B cell (primary cell): ENCODE data around the gene RASGEF1B. TPM values are rescaled to one million over a fixed set of nuclear protein-coding genes. Genes with fewer than 3 reads are reported as not detected.

ENCODE experiments used
- ATAC-seq: fragments of 200-7000 bp; cut with Tn5 transposase; one replicate; pipeline ENCODE4 v1.10.0; 2021; ENCODE audit warnings: low read depth, mild to moderate bottlenecking, moderate number of reproducible peaks, moderate library complexity
- CTCF ChIA-PET: fragments of 350-600 bp; sonication (Branson Sonifier 250); formaldehyde crosslinking; loops from one replicate; lab custom pipeline; 2021; ENCODE audit warnings: antibody characterized with exemption, inconsistent platforms; lab: Charles Lee
- POLR2A ChIA-PET: fragments of 350-600 bp; sonication (Branson Sonifier 250); formaldehyde crosslinking; loops from one replicate; lab custom pipeline; 2021; ENCODE audit warnings: antibody characterized with exemption; lab: Charles Lee
- DNase-seq: peaks from one replicate; pipeline ENCODE4 v3.0.0; 2013
- H2AFZ ChIP-seq: 2 replicates; pipeline ENCODE4 v1.6.1; 2012; ENCODE audit warnings: mild to moderate bottlenecking, low read depth, low read length; ENCODE audit not compliant: insufficient read depth, poor library complexity, severe bottlenecking
- H3K27ac ChIP-seq, 2 donors: 1 replicate in 1 of 2; 2 replicates in 1 of 2; pipeline ENCODE4 v1.5.1; 2012 to 2013; ENCODE audit warnings: low read length in 2 of 2, mild to moderate bottlenecking in 2 of 2, moderate library complexity in 1 of 2
- H3K27me3 ChIP-seq, 4 experiments: fragments of 200-600 bp in 1 of 4; sonication (generic) in 1 of 4; replicated peaks in 1 of 4; 1 replicate in 2 of 4; 2 replicates in 2 of 4; pipeline versions ENCODE4 v1.6.1 to v1.7.0; 2013 to 2016; ENCODE audit warnings: low read length in 3 of 4, mild to moderate bottlenecking in 2 of 4, mixed read lengths in 1 of 4, moderate library complexity in 1 of 4; ENCODE audit not compliant: insufficient read depth in 4 of 4, control insufficient read depth in 3 of 4; ENCODE audit errors: control extremely low read depth in 1 of 4
- H3K36me3 ChIP-seq, 2 experiments: replicated peaks in 1 of 2; 1 replicate in 1 of 2; 2 replicates in 1 of 2; pipeline versions ENCODE4 v1.6.1 to v1.7.1; 2013; ENCODE audit warnings: low read length in 1 of 2; ENCODE audit not compliant: insufficient read depth in 2 of 2, control insufficient read depth in 1 of 2; ENCODE audit errors: control extremely low read depth in 1 of 2, extremely low read depth in 1 of 2
- H3K4me1 ChIP-seq, 2 donors: fragments of 200-600 bp in 1 of 2; sonication (generic) in 1 of 2; 1 replicate in 1 of 2; 2 replicates in 1 of 2; pipeline versions ENCODE4 v1.5.1 to v1.6.1; 2013 to 2017; ENCODE audit warnings: low read length in 2 of 2; ENCODE audit not compliant: control insufficient read depth in 2 of 2, insufficient read depth in 2 of 2
- H3K4me2 ChIP-seq: replicated peaks from 2 replicates; pipeline ENCODE3; 2012; ENCODE audit warnings: mild to moderate bottlenecking, low read depth, low read length; ENCODE audit not compliant: poor library complexity, severe bottlenecking
- H3K4me3 ChIP-seq, 5 experiments: fragments of 200-600 bp in 1 of 5; sonication (generic) in 1 of 5; 1 replicate in 3 of 5; 2 replicates in 2 of 5; pipeline versions ENCODE4 v1.5.1 to v1.7.0; 2011 to 2016; ENCODE audit warnings: low read length in 4 of 5, mild to moderate bottlenecking in 4 of 5, low read depth in 2 of 5, control low read depth in 1 of 5, moderate library complexity in 1 of 5; ENCODE audit not compliant: insufficient read depth in 1 of 5; ENCODE audit errors: control extremely low read depth in 1 of 5, extremely low read depth in 1 of 5
- H3K79me2 ChIP-seq: fragments of 200-600 bp; sonication (generic); one replicate; pipeline ENCODE4 v1.6.0; 2016; ENCODE audit warnings: low read length; ENCODE audit not compliant: control insufficient read depth, insufficient read depth
- H3K9ac ChIP-seq: fragments of 200-600 bp; sonication (generic); 2 replicates; pipeline ENCODE4 v1.6.1; 2017; ENCODE audit warnings: mild to moderate bottlenecking, low read length, moderate library complexity
- H3K9me3 ChIP-seq, 3 donors: one replicate each; pipeline versions ENCODE4 v1.6.1 to v1.7.1; 2013; ENCODE audit warnings: low read length in 2 of 3; ENCODE audit not compliant: control insufficient read depth in 2 of 3, insufficient read depth in 1 of 3; ENCODE audit errors: control extremely low read depth in 1 of 3
- H4K20me1 ChIP-seq: 2 replicates; pipeline ENCODE4 v1.6.0; 2012; ENCODE audit warnings: mild to moderate bottlenecking, low read length; ENCODE audit not compliant: insufficient read depth, control insufficient read depth, poor library complexity, severe bottlenecking
- H3K27ac Mint-ChIP-seq: one replicate; pipeline ENCODE4 v1.8.0; 2021; ENCODE audit warnings: mixed read lengths
- H3K27me3 Mint-ChIP-seq: one replicate; pipeline ENCODE4 v1.8.0; 2021; ENCODE audit warnings: mixed read lengths
- H3K4me1 Mint-ChIP-seq: one replicate; pipeline ENCODE4 v1.8.0; 2021; ENCODE audit warnings: mixed read lengths
- H3K4me3 Mint-ChIP-seq: one replicate; pipeline ENCODE4 v1.8.0; 2021; ENCODE audit warnings: mixed read lengths
- H3K9me3 Mint-ChIP-seq: one replicate; pipeline ENCODE4 v1.8.0; 2022; ENCODE audit warnings: mixed read lengths; ENCODE audit not compliant: insufficient read depth
- CTCF ChIP-seq: fragments of 200-600 bp; IDR thresholded peaks from one replicate; pipeline ENCODE4 v1.8.0; 2022; ENCODE audit warnings: antibody characterized with exemption, mild to moderate bottlenecking
- EZH2 ChIP-seq: IDR thresholded peaks from 2 replicates; pipeline ENCODE4 v1.6.1; 2012; ENCODE audit warnings: borderline replicate concordance, low read depth, mild to moderate bottlenecking, moderate library complexity, low read length; ENCODE audit not compliant: insufficient read depth, poor library complexity, severe bottlenecking
- WGBS: methylation state at CpG from one replicate; pipeline ENCODE4 v1.1.5; 2013; ENCODE audit warnings: missing lambda C conversion rate; ENCODE audit not compliant: insufficient coverage; 5-methylcytosine and 5-hydroxymethylcytosine counted together
- intact Hi-C: fragments of 100-400 bp; cut with micrococcal nuclease; formaldehyde crosslinking; loops from one replicate; pipeline ENCODE4 v1.10.0; 2022
- polyA plus RNA-seq: library from polyadenylated mRNA; depleted of rRNA; stranded (reverse); fragments of >200 nt; gene quantifications from 2 replicates; pipeline ENCODE4 v1.2.3, GENCODE V29; 2012
- total RNA-seq, 2 donors: library from RNA; stranded (reverse); fragments of 120-200 nt in 1 of 2; gene quantifications; 1 replicate in 1 of 2; 2 replicates in 1 of 2; pipeline versions ENCODE4 v1.2.3 to v1.2.4, GENCODE V29; 2013 to 2022

Gene RASGEF1B
- total and polyA plus RNA-seq, 2 donors (not counting 1 experiment from before 2014, with no cell fraction given), result 20.4 to 130 TPM

DNA sequence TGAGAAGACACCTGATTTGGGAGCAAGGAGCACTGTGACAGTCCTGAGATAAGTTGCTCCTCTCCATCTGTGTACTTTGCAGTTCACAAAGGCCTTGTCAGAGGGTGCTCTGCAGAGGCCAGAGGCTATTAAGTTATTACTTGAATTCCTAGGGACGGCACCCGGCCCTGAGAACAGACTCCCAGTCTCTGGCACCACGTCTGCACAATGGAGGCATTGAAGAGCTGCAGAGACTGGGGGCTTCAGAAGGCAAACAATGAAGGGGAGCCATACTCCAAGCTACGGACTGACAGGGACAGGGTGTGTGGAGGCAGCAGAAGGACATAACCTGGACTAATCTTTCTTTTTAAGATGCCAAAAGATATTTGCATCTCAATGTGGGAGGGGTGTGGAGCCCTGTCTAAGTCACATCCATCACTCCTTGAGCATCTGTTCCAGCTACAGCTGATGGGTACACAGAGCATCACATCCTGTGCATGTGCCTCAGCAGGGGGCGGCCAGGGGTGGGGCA lies 11.5 kb downstream of the RASGEF1B start:
- H3K27me3 Mint-ChIP-seq, result no peaks in the 10 kb centered on the region
- H3K27ac Mint-ChIP-seq, result no peak overlapping the region
- WGBS, result 79% methylated on average over 4 of the region's 5 CpGs
- H3K27ac ChIP-seq, result peak overlapping the region in 1 of 2 donors; percentile 14
- no peaks in the 10 kb centered on the region for H3K9me3 ChIP-seq
- peaks cover 25 to 47% of the 10 kb centered on the region in 2 donors for H3K4me1 ChIP-seq
- ChIA-PET CTCF (interaction anchor here (2.3 kb wide), 1 partner anchor 384 kb away, joined by 9 read pairs; no protein-coding TSS in a partner anchor), POLR2A (no interaction called here)
- peaks cover 94% of the 10 kb centered on the region for H3K79me2 ChIP-seq
- peaks cover 21 to 56% of the 10 kb centered on the region in 2 experiments for H3K36me3 ChIP-seq
- no peak overlapping the region for H3K9ac ChIP-seq
- peaks cover 96% of the 10 kb centered on the region for H4K20me1 ChIP-seq
- intact Hi-C loops, result no loop called here
- TF ChIP-seq EZH2 (no peak), CTCF (no peak)
- H3K9me3 Mint-ChIP-seq, result no peaks in the 10 kb centered on the region
- H2AFZ ChIP-seq, result no peak overlapping the region
- peak overlapping the region; percentile 12 for H3K4me3 Mint-ChIP-seq
- no peak overlapping the region for H3K4me2 ChIP-seq
- no peak for DNase-seq
- peaks cover 74% of the 10 kb centered on the region for H3K4me1 Mint-ChIP-seq
- H3K27me3 ChIP-seq, result no peaks in the 10 kb centered on the region
- no peak for ATAC-seq
- H3K4me3 ChIP-seq, result no peak overlapping the region

DNA sequence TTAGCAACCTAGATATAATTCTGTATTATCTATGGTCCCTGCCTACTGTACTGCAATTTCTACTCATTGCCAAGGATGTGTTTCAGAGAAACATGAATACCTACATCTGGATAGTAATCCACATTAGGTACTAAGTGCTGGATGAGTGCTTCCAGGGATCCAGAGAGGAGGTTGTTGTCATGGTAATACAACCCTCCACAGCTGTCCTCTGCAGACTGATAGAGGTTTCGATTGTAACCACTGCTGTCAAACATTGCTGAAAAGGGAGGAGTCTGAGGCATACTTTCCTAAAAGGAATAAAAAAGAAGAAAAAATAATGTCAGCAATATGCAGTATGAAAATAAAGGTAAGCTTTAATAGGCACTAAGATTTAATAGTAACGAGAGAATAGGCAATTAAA lies 12.5 kb downstream of the RASGEF1B start:
- Histone ChIP-seq H2AFZ (no peak overlapping the region), H3K4me3 (no peak overlapping the region), H3K4me2 (no peak overlapping the region), H3K27me3 (no peaks in the 10 kb centered on the region), H3K79me2 (peaks cover 92% of the 10 kb centered on the region), H3K9me3 (no peaks in the 10 kb centered on the region), H3K27ac (no peak overlapping the region), H3K4me1 (peaks cover 29 to 55% of the 10 kb centered on the region in 2 donors), H3K36me3 (peaks cover 22 to 58% of the 10 kb centered on the region in 2 experiments), H4K20me1 (peaks cover 96% of the 10 kb centered on the region), H3K9ac (no peak overlapping the region)
- H3K4me3 Mint-ChIP-seq, result no peak overlapping the region
- ChIA-PET CTCF (interaction anchor here (0.6 to 2.3 kb wide), 4 partner anchors 52 to 1005 kb away, joined by 3 to 9 read pairs (median 4); no protein-coding TSS in a partner anchor), POLR2A (no interaction called here)
- no peak overlapping the region for H3K27ac Mint-ChIP-seq
- ATAC-seq (no peak), DNase-seq (no peak)
- H3K4me1 Mint-ChIP-seq, result peaks cover 76% of the 10 kb centered on the region
- no CpG with 5 or more reads among the region's 2 CpGs for WGBS
- TF ChIP-seq CTCF (no peak), EZH2 (no peak)
- H3K27me3 Mint-ChIP-seq, result no peaks in the 10 kb centered on the region
- no peaks in the 10 kb centered on the region for H3K9me3 Mint-ChIP-seq
- intact Hi-C loops, result no loop called here
